GM18511 (cell line): ENCODE results near the gene ACAP1.
"Not testable (repeated sequence)": the region's sequence is repeated elsewhere in the genome, so short reads cannot be mapped to it uniquely, and the experiment has no call there.

ENCODE experiments used
- ATAC-seq: cut with Tn5 transposase; IDR thresholded peaks from one replicate; pipeline ENCODE4 v1.9.1; 2021; ENCODE audit warnings: mild to moderate bottlenecking, moderate library complexity; ENCODE audit not compliant: unreplicated experiment

The ACAP1 gene

GRCh38 chr17:7352910-7353635 is 16.7 kb downstream of the ACAP1 start:
- ATAC-seq: no peak

- no peak for ATAC-seq
Observed at GRCh38 chr17:7354262-7354843, 18.0 kb downstream of the ACAP1 start.

GRCh38 chr17:7355053-7355452 is 18.7 kb downstream of the ACAP1 start, which contains the start of gene TMEM95:
Gene TMEM95 (plus strand): TSS chr17:7355156. CDS start chr17:7355205, 49 bp downstream.
- ATAC-seq: no peak

- ATAC-seq: no peak
Observed at GRCh38 chr17:7355573-7355972, 19.2 kb downstream of the ACAP1 start.

DNA sequence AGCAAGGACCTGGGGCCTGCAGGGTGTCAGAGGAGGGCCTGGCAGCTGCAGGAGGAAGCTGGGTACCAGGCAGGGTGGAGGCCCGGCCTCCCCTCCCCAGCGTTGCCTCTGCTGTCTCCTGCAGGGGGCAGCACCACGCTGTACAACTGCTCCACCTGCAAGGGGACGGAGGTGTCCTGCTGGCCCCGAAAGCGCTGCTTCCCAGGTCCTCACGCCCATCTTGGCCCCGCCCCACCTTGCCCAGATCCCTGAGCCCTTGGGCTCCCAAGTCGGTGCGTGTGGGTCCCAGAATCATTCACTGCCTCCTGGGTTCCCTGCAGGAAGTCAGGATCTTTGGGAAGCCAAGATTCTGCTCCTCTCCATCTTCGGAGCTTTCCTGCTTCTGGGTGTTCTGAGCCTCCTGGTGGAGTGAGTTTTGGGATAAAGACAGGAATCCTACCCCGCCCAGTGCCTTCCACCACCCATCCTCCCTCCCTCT is 19.8 kb downstream of the ACAP1 start:
- ATAC-seq: no peak

GRCh38 chr17:7356756-7357155 is 20.4 kb downstream of the ACAP1 start:
- ATAC-seq: no peak

DNA sequence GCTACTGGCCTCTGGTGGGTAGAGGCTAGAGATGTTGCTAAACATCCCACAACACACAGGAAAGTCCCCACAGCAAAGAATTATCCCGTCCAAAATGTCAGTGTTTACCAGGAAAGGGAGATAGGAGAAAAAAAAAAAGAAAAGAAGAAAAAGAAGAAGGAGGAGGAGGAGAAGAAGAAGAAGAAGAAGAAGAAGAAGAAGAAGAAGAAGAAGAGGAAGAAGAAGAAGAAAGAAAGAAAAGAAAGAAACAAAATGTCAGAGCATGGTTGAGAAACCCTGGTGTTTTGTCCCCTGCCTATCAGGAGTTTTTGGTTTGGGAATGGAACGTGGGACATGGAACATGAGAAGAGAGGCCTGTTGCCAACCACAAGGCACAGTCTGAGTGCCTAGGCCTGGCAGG is 21.1 kb downstream of the ACAP1 start:
- no peak for ATAC-seq

DNA sequence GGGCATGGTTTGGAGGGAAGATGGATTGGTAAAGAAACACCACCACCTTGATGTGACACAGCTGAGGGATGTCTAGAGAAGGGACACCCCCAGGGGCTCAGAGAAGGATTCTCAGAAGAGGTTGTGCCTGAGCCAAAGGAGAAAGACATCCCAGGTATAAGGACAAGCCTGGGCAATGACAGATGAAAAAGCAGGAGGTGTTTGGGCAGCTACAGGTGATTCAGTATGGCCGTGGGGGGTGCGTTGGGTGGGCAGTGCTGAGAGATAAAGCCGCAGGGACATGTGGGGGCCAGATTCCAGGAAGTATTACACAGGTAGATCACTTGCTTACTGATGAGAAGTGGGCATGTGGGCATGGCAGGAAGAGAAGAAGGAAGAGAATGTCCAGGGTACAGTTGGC is 25.6 kb downstream of the ACAP1 start:
- ATAC-seq: no peak

GRCh38 chr17:7363311-7363710 is 27.0 kb downstream of the ACAP1 start:
- ATAC-seq: no peak

DNA sequence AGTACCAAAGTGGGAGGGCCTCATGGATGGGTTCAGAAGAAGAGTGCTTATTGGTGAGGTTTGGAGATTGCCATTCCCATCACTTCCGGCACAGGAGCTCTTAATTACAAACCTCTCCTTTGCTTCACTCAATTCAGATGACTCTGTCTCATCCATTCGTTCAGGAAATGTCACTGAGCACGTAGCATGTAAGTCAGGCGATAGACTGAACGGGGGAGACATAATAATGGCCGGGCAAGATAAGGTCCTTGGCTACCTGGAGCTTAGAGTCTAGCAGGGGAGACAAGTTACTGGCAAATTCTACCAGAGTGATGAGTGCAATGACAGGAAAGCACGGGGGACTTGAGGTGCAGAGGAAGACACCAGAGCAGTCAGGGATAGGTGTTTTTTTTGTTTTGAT is 29.6 kb downstream of the ACAP1 start:
- ATAC-seq: not testable (repeated sequence)

DNA sequence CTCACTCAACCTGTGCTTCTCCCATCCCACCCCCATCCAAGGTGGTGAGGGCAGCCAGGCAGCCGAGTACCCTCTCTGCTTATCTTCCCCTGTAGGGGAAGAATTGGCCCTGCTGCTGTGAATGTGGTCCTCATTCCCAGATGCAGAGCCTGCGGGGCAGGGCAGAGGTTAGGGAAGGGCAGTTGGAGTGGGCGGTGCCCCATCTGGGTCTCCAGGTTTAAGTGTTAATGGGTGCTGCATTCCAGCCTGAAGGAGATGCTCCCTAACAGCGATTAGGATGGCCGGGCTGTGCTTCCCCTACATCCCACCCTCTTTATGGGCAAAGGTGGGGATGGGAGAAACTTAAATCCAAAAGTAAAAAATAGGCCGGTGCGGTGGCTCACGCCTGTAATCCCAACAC is 30.8 kb downstream of the ACAP1 start:
- no peak for ATAC-seq

DNA sequence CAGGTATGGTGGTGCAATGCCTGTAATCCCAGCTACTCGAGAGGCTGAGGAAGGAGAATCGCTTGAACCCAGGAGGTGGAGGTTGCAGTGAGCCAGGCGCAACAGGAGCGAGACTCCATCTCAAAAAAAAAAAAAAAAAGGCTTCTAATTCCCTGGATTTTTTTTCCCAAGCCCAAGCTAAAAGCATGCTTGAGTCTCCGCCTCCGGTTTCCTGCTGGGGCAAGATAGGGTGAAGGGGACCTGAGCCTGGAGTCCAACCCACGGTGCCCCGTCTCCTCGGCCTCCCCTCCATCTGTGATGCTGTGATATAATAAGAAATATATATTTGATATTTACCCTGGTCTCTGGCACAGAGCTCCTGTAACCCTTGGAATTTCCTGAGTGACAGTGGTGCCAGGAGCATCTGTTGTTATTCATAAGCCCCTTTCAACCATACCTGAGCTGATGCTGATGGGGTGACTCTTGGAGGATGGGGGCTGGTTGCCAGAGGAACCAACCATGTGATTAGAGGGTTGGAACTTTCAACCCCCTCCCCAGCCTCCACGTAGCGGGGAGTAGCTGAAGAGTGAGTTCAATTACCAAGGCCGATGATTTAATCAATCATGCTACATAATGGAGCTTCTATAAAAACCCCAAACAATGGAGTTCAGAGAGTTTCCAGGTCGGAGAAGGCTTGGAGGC is 31.7 kb downstream of the ACAP1 start:
- ATAC-seq: no peak

DNA sequence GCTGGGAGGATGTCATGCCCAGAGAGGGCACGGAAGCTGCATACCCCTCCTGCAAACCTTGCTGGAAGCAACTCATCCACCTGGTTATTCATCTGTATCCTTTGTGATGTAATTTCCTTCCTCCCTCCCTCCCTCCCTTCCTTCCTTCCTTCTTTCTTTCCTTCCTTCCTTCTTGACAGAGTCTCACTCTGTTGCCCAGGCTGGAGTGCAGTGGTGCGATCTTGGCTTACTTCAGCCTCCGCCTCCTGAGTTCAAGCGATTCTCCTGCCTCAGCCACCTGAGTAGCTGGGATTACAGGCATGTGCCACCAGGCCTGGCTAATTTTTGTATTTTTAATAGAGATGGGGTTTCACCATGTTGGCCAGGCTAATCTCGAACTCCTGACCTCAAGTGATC is 32.3 kb downstream of the ACAP1 start:
- not testable (repeated sequence) for ATAC-seq

DNA sequence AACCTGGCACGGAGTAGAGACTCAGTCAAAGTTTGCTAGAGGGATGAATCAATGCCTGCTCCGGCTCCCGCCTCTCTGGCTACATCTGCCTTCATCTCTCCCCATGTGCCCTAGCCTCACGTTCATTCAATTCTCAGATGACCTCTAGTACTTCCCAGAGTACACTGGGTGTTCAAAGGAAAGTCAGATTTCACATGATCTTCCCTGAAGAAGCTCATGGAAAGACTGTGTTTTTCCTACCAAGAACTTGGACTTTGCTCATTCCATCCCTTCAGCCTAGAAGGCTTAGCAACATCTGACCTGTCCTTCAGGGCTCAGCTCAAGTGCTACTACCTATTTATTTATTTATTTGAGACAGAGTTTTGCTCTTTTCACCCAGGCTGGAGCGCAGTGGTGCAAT is 33.5 kb downstream of the ACAP1 start:
- no peak for ATAC-seq

GRCh38 chr17:7370853-7371252 is 34.5 kb downstream of the ACAP1 start:
- ATAC-seq: no peak

DNA sequence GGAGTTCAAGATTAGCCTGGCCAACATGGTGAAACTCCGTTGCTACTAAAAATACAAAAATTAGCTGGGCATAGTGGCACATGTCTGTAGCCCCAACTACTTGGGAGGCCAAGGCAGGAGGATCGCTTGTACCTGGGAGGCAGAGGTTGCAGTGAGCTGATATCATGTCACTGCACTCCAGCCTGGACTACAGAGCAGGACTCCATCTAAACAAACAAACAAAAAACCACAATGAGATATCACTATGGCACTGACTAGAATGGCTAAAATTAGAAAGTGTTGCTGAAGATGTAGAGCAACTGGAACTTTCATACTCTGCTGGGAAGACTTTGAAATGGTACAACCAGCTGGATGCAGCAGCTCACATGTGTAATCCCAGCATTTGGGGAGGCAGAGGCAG is 38.0 kb downstream of the ACAP1 start:
- no peak for ATAC-seq

DNA sequence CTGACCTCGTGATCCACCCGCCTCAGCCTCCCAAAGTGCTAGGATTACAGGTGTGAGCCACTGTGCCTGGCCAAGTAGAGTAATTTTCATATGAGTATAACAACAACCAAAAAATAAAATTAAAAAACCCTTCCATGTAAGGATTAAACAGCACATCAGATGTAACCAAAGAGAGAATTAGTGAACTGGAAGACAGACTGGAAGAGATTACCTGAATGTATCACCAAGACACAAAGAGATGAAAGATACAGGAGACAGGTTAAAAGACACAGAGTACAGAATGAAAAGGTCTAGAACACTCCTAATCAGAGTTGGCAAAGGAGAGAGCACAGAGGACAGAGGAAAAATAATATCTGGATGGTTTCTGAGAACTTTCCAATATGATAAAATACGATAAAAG is 42.8 kb downstream of the ACAP1 start:
- ATAC-seq: no peak

DNA sequence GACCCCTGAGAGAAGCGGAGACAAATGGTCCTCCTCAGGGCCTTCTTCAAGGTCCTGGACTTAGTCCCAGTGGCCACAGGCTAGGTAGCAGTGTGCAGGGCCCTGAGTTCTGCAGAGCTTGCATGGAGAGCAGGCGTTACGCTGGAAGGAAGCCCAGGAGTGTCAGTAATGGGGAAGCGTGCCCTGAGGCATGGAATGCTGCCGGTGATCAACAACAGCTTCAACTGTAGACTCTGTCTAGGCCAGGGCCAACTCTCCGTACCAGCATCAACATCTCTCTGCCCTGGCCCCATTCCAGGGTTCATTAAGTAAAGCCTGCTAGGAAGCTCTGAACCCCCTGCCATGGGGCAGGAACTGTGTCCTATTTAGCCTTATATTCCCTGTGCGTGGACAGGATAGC is 44.0 kb downstream of the ACAP1 start:
- ATAC-seq: no peak

DNA sequence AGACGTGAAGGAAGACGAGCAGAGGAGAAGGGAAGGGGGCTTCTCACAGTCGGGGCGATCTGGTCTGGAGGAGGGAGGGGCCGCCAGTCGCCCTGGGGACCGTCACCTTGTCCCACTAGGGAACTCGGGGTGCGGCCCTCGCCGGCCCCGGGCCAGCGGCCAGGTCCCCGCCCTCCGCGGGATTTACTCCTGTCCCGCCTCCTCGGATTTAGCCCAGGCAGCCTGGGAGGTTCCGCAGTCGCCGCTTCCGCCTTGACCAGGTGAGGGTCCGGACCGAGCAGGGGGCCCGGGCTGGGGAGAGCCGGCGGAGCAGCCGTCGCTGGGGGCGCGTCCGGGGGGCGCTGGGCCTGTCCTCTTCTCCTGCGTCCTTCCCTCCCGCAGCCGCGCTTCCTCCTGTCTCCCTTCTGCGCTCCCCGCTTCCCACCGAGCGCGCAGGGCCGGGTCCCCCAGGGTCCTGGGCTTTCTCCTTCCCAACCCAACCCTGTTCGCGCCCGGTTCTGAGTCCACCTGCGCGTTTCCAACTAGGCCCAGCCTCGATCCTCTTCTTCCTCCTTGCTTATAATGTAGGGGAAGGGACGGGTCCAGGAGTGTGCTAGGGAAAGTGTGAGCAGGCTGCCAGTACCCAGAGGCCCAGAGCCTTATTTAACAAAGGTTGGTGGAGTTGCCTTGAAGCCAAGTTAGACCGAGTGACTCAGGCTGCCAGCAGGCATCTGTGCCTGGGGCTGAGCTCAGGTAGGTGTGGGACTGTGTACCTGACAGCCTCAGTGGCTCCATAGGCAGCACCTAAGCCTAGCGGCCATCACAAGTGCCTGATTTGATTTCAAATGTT is 44.7 kb downstream of the ACAP1 start, which contains the start of gene TNK1:
TNK1 (plus strand) TSS at position 235 of the 829 bp plus-strand sequence. CDS start 1,838 bp downstream, outside the sequence.
- ATAC-seq: no peak

- ATAC-seq: no peak
Observed at GRCh38 chr17:7382901-7383300, 46.6 kb downstream of the ACAP1 start.

DNA sequence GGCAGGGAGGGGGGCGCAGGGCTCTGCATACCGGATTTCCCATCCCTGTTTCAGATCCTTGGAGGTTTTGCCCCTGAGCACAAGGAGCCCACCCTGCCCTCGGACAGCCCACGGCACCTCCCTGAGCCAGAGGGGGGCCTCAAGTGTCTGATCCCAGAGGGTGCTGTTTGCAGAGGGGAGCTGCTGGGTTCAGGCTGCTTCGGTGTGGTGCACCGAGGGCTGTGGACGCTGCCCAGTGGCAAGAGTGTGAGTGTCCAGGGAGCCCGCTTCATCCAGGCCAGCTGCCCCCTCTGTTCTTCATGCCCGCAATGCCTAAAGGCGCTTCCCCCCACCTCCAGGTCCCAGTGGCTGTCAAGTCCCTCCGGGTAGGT is 47.0 kb downstream of the ACAP1 start:
- ATAC-seq: no peak
